Activated CD4-positive, alpha-beta T cell treated with anti-CD3 and anti-CD28 coated beads, Interleukin-2, amount 50 U/mL, for 4 hours (primary cell): Measurements from ENCODE around the gene NFKBIA.
"Not testable (repeated sequence)": the region's sequence is repeated elsewhere in the genome, so short reads cannot be mapped to it uniquely, and the experiment has no call there.

Source experiments
- DNase-seq, 2 experiments: peaks; one replicate each; pipeline ENCODE4 v3.0.0-alpha.2; 2020

The NFKBIA gene

DNA sequence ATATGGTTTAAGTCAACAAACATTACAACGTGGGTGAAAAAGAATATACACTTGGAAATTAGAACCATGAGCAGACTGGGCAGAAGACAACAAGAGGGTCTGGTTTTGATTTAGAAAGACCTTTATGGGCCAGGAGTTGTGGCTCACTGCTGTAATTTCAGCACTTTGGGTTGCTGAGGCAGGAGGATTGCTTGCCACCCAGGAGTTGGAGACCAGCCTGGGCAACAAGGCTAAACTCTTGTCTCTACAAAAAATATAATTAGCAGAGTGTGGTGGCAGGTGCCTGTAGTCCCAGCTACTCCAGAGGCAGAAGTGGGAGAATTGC lies 2.7 kb upstream of the NFKBIA start:
- DNase-seq = no peak

DNA sequence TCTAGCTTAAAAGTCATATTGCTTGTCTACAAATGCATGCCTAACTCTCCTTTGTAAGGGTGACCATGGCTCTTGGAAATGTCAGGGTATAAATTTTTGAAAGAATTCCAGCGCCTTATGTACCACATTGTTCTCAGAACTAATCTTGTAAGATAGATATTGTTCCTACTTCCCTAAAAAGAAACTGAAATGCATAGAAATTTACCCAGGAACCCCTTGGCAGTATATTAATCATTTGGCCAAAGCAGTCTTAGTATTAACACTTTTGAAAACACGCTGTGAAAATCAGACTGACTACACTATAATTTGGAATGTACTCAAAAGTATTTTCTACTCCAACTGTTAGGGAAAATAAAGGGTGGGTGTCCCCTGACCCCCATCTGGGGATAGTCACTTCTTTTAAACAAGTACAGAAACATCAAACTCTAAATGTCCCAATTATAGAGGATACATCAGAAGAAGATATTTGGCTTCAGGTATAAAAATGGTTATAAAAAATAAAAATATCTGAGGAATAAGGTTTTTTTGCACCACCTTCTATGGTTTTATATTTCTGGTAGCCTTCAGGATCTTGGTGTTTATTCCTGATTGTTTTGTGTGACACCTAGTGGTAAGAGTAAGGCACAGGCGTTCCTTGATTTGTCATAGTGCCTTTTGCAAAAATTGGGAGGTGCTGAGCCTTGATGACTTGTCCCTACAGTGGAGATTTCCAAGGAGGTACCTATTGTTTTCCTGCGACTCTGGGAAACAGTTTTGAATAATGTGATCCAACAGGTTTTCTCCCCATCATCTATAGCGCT lies 2.2 kb upstream of the NFKBIA start:
- no peak for DNase-seq

DNA sequence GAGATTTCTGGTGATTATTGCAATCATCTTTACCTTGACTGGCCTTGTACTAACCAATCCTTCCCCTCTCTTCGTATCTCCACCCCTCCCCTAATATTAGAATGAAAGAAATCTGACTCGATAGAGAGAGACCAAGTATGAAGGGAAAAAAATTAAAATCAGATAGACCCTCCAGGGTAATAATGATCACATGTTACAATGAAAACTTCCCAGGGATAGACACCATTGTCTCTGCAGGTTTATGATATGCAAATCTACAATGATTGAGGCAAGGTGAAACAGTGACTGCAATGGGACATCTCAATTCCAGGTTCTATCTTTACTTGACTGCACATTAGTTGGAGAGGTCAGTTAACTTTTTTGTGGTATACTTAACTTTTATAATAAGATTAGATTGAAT lies 1.5 kb upstream of the NFKBIA start:
- DNase-seq = no peak

DNA sequence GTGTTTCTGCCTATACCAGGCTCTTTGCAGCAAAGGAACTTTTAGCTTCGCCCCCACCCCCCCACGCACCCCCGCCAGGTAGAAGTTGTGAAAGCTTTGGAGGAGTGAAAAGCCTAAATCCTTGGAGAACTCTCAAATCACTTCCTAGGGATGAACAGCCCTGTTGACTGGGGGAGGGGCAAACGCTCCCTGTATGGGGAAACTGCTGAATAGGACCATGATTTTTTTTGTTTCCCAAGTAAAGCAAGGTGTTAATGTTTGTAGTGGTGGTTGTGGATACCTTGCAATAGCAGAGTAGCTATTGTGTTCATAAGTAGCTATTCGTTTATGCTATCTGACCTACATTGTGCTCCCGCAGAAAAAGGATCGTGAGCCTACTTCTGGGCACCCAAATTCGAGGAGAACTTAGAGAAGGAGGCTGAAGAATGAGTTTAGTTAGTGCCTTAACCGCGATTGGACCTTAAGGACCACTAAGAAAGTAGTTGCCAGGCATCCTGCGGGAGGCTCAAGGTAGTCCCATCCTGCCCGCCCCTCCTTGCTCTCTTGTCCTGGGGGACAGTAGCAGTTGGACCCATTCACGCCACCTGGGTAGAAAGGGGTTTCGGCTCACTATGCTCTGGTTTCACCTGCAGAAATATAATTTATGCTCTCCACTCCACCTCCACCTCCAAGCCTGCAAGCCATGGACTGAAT lies 901 bp upstream of the NFKBIA start:
- DNase-seq = no peak

DNA sequence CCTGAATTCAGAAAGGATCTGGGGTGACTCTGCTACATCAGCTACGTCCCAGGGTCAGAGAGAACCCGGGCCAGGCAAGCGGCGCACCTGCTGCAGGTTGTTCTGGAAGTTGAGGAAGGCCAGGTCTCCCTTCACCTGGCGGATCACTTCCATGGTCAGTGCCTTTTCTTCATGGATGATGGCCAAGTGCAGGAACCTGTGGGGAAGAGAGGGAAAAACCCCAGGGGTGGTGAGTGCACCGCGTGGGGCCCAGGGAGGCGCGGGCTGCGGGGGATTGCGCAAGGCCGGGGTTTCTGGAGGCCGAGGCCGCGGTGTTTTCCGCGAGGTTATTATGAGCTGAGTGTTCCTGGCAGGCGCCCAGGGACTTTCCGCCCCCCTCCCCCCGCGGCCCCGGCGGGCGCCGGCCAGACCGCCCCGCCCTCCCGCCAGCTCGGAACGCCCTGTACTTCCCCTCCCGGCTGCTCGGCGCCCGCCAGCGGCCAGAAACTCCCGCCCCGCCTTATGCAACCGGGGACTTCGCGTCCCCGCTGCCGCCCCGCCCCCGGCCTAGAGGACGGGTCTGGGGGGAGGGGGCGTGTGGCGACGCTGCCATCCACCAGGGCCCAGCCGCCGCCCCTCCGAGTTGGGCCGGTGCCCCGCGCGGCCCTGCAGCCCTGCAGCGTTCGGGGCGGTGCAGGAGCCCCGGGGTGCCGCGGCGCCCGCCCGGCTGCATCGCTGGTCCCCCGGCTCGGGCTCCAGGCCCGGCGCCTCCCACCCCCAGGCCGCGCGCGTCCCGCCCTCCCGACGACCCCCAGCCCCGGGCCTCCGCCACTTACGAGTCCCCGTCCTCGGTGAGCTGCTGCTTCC lies 723 bp downstream of the NFKBIA start:
- peak; percentile 94 to 95 for DNase-seq

DNA sequence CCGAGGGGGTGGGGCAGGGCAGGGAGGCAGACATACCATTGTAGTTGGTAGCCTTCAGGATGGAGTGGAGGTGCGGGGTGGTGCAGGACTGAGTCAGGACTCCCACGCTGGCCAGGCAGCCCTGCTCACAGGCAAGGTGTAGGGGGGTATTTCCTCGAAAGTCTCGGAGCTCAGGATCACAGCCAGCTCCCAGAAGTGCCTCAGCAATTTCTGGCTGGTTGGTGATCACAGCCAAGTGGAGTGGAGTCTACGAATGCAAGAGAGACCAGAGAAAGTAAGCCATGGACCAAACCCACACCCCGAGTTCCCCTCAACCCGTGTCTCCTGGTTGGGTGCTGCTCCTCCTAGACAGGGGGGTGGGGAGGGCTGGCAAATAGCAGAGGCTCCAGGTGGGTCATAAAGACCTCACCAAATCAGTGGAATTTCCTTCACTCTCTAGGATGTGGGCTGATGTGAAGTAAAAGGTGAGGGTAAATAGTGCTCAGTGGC lies 1.4 kb downstream of the NFKBIA start:
- DNase-seq = peak; percentile 52 to 62

DNA sequence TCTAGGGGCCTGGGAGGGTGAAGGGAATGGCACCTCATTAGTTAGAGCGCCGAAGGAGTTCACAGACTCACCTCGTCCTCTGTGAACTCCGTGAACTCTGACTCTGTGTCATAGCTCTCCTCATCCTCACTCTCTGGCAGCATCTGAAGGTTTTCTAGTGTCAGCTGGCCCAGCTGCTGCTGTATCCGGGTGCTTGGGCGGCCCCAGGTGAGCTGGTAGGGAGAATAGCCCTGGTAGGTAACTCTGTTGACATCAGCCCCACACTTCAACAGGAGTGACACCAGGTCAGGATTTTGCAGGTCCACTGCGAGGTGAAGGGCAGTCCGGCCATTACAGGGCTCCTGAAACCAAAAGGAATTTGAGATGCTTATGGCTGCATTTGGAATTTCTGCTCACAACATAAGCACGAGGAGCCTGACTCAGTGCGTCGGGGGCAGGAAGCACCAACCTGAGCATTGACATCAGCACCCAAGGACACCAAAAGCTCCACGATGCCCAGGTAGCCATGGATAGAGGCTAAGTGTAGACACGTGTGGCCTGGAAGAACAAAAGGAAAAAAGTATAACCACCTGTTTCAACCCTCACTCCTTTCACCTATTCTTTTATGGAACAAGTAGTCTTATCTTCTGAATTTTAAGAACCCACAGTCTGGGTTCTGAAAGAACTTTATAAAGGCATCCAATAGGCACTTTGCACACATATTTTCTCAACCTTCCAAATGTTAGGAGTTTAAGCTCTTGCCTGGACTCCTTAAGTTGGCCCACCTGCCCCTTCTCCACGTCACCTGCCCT lies 2.0 kb downstream of the NFKBIA start:
- DNase-seq = peak in 1 of 2 experiments; percentile 29

DNA sequence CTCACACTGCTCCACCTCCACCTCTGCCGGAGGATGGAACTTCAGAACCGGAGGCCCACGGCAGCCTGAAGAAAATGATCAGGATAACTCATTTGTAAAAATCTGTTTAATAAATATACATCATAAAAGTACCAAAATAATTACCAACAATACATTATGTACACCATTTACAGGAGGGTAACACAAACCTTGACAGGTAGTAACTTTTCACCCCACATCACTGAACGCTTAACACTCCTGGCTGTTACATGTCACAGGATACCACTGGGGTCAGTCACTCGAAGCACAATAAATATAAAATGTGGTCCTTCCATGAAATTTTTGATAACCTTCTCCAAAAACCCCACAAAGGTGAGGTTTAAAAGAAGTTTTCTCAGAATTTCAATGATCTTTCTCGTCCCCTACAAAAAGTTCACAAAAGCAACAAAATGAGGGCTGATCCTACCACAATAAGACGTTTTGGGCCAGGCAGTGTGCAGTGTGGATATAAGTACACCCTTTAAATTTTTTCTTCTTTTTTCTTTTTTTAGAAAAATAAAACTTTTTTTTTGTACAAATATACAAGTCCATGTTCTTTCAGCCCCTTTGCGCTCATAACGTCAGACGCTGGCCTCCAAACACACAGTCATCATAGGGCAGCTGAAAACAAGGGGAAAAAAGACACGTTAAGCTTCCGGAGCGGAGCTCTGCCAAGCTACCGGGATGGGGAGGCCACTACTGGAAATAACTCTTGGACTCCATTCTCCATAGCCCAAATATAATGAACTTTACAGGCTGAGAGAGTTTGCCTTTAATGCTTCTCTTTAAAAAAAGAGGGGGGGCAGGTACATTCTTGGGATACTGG lies 2.9 kb downstream of the NFKBIA start:
- no peak for DNase-seq

DNA sequence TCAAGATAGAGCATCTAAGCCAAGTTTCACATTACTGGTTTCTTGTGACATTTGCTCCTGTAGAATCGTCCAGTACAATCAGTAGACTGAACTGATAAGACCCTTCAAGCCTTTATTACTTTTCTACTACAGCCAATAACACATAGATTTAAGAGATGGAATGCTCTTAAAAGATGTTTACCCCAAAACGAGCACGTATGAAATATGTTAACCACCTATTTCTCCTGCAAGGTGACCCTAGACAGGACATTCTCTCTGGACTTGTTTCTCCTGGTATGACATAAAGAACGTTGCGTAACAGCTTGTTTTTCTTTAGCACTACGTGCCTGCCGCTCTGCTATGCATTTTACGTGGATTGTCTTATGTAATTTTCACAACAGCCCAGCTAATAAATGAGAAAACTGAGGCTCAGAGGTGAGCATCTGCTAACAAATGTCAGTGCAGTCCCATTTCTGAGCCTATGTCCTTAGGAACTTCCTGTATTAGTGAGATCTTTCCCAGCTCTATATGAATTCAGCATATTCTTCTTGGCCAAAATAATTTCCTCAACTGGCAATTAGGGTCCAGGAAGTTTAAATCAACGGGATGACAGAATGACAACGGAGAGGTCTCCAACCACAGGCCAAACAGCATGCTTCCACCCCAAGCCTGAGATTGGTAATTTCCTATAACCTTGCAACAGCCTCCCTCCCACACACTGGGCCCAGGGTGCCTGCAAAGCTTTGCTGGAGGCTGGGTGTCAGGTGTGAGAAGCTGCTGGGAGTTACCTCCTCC lies 3.7 kb downstream of the NFKBIA start:
- peak; percentile 48 to 56 for DNase-seq

DNA sequence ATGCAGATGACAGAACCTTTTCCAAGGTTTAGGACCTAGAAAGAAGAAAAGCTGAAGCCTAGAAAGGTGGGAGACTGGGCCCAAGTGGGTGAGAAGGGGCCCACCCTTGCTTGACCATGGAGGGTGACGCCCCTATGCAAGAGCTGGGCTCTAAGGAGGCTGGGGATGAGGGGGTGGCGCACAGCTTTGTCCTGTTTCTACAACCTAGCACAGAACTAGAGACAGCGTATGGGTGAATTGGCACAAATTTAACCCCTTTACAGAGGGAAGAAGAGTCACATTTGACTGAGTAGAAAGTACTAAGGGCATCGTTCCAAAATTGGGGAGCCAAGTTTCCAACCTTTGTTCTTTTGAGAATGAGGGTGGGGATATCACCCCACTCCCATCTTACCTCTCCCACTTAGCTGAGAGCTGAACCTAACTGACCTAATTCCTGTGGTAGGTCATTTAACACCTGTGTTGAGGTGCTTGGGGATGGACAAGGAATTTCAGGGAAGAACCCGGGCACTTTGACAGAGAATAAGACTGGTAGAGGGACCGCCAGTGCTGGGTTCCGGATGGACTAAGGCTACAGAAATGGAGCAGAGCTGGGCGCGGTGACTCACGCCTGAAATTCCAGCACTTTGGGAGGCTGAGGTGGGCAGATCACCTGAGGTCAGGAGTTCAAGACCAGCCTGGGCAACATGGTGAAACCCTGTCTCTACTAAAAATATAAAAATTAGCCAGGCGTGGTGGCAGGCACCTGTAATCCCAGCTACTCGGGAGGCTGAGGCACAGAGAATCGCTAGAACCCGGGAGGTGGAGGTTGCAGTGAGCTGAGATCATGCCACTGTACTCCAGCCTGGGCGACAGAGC lies 5.2 kb downstream of the NFKBIA start:
- peak in 1 of 2 experiments; percentile 29 for DNase-seq

DNA sequence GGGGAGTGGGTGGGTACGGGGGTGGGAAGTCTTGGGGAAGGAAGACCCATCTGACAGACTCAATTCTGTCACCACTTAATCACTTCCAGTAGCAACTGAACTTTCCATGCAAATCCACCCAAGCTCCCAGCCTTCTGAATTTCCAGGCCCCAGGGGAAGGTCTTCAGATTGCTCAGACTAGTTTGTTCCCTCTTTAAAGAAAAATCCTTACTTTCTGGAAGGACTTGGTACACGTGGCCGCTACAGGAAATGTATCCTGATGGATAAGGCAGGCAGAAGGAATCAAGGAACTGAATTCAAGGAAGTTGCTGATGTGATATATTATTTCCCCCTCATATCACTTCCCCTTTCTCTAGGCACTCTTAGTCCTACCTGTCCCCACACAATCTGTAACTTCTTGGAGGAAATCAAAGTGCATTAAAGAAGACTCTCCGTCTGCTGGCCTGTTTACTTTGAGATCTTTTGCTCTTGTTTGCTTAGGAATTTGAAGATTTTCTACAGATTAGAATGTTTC lies 6.4 kb downstream of the NFKBIA start:
- DNase-seq = no peak

DNA sequence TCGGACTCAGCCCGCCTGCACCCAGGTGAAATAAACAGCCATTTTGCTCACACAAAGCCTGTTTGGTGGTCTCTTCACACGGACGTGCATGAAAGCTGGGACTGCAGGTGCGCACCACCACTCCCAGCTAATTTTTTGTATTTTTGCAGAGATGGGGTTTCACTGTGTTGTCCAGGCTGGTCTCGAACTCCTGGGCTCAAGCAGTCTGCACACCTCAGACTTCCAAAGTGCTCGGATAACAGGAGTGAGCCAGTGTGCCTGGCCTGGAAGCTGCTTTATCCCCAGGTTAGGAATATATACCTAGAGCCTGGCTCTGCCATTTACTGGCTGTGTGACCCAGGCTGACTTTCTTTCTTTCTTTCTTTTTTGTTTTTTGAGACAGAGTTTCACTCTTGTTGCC lies 7.9 kb downstream of the NFKBIA start:
- DNase-seq = not testable (repeated sequence)

DNA sequence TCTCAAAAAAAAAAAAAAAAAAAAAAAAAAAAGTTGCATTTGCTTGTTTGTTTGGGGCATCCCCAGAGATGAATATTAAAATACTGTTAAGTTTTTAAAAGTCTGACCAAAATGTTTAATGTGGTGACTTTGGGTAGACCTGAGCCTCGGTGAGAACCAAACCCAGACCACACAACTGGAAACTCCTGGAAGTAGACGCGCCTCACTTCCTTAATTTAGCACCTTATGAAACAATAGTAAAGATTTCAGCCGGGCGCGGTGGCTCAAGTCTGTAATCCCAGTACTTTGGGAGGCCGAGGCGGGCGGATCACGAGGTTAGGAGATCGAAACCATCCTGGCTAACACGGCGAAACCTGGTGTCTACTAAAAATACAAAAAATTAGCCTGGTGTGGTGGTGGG lies 9.3 kb downstream of the NFKBIA start:
- DNase-seq = no peak

DNA sequence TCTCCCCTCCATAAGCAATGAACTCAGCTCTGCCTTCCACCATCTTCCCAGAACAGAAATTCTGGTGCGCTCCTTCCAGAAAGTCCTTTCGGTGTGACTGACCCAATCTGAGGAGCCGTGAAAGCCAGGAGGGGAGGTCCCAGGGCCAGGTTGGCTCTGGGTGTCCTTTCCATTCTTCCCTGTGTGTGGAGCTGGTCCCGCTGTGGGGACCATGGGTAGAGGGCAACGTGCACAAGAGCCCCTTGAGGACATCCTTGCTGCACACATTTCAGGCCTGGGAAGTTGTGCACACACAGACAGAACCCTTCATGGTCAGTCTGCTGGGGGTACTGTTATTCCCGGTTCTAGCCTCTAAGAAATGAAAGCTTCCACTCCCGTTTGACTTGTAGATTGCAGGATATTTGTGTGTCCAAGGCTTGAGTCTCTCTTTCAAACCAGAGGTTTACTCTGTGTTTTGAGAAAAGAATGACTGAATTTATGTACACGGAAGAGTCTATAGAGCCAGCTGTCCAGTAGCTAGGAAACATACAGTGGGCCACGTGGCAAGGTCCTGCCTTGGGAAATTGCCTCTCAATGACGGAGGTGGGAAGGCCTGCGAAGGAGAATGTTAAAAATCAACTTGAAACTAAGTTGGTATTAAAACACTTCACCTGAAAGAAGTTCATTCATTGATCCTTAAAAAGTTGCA lies 10.1 kb downstream of the NFKBIA start:
- no peak for DNase-seq

DNA sequence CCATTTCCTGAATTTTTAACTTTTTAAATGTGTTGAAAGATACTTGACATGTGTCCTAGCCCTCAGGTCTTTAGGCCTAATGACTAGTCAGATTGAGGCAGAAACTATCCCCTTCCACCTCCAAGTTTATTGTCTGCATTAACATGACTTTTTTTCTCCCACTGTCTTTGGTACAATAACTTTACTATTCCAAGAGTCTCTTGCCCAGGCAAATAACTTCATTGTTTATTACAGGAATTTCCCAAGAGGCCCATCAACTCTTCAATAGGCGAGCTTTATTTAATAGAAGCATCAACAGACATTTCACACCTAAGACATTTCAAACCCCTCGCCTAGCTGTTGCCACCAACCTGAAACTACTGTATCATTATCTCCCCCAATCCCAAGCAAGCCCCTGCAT lies 10.7 kb downstream of the NFKBIA start:
- no peak for DNase-seq

DNA sequence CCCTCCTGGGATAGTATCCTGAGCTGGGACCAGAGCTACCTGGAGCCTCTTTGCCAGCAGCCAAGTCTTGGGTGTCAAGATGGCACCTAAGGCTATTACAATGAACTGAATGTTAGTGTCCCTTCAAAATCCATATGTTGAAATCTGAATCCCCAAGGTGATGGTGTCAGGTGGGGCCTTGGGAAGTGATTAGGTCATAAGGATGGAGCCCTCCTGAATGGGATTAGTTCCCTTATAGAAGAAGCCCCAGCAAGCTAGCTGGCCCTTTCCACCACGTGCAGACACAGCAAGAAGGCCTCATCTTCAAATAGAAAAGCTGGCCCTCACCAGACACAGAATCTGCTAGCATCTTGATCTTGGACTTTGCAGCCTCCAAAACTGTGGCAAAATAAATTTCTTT lies 12.4 kb downstream of the NFKBIA start:
- DNase-seq = no peak

DNA sequence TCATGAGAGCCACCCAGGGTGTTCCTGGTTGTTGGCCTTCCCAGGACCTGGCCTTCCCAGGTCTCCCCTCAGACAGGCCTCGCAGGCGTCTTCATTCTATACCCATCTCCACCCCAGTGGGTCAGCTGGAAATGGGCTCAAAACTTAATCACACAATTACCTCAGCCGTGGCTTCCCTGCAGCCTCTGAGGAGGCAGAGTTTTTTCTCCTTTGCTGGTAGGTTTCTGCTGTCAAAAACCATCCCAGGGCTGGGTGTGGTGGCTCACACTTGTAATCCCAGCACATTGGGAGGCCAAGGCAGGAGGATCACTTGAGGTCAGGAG lies 13.2 kb downstream of the NFKBIA start:
- no peak for DNase-seq

DNA sequence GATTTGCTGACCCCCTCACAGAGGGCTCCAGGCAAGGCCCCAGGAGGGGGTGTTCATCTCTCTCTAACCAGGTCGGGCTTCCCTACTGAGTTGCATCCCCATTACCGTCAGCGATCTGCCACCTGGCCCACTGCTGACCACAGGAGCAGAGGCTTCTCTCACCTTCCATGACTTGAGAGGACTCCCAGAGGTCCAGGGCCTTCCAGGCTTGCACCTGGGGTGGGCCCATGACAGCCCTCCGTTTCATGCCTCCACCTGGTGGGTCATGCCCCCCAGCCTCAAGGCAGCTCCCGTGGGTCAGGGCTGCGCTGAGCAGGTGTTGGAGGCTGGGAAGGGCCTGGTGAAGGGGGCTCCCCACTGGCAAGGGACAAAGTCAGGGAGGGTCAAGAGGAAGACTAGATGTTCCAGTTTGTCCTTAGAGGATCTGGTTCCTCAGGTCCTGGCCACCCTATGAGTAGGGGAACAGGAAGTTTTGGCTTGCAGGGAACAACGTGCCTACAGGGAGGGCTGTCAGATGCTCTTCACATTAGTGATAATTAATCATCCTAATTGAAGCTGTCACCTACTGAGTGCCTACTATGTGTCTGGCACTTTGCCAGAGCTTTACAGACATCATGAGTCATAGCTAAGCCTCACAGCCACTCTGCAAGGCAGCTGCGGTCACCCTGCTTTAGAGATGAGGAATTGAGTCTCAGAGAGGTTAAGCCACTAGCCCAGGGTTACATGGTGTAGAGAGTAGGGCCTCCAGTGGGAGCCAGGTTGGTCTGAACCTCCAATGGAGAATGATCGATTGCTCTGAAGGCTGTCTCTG lies 13.8 kb downstream of the NFKBIA start:
- no peak for DNase-seq
